Loucy (cell line): ENCODE data around the gene TCEAL5.

Source experiments
- CTCF ChIP-seq: fragments of 200-600 bp; sonication (generic); conservative IDR thresholded peaks from 2 replicates; pipeline ENCODE4 v1.5.1; 2014; ENCODE audit warnings: mild to moderate bottlenecking, antibody characterized with exemption, low read length
- EZH2phosphoT487 ChIP-seq: fragments of 200-600 bp; IDR thresholded peaks from 2 replicates; pipeline ENCODE4 v1.6.1; 2018; ENCODE audit warnings: antibody characterized with exemption, mild to moderate bottlenecking, moderate library complexity, borderline replicate concordance

- TF ChIP-seq CTCF (no peak), EZH2phosphoT487 (no peak)
Measured at GRCh38 chrX:103310555-103311398, 34.2 kb upstream of the TCEAL5 start, which contains the start of gene BEX2.
